ENCODE measurements around the gene XPO6.
A peak's percentile ranks its signal among the peaks of the same experiment; 100 is the strongest.

The XPO6 gene

DNA sequence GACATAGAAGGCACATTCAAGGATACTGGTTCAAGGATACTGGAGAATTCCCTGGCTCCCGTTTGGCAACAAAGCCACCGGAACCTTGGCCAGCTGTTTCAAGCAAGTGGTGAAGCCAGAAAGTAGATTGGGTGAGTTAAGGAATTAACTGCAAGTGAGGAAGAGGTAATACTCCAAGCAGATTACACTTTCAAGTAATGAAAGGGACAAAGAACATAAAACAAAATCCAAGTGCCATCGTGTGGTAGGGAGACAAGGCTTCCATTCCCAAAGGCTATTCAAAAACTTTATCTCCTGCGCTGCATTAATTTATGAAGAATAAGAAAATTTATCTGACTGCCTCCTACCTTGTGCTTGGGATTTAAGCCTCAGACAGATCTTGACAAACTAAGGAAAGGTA is 27.8 kb downstream of the XPO6 start:
- no peak for DNase-seq

DNA sequence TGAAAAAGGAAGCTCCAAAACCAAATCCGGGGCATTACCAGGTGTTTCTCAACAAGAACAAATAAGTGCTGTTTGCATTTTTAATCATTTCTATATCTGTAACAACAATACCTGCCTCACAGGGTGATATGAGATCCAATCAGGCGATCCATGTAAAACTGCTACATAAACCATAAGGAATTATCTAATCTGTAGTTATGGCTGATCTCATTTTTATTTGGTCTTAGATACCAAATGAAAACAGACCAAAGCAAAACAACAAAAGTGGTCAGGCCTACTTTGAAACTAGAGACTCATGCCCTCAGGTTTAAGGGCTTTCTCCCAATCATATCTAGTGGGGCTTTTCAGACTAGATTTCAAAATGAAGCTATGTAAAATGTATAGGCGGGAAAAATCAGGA is 28.3 kb downstream of the XPO6 start:
- DNase-seq = no peak

DNA sequence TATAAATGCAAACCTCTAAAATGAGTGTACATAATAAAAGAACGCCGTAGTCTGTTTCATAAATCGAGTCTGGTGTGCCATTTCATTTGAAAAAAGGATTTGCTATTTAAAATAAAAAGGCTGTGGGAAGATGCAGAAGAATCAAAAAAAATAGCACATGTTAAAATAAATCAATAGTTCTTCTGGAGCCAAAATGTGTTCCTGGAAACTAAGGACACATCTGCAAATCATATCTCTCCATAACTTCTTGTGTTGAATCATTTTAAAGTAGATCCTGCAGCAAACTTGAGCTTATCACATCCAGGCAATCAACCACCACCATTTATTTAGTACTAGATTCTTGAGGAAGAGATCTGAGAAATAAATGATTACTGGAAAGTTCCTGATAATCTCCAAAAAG is 29.0 kb downstream of the XPO6 start:
- DNase-seq = no peak

DNA sequence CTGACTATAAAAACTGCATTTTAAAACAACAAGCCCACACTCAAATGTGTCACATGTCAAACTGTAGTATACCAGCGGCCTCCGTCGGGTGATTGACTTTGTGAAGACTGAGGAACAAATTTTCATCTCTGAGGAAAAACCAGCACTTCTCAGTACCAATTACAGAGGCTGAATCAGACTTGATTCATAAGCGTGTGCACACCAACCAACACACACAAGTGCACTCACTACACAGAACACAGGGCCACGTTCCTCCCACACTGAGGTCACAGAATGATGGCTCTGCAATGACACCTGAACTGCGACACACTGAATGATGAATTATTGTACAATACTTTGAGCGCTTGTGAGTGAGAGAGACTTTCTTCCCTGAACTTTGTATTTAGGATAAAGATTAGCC is 29.6 kb downstream of the XPO6 start:
- peak in 1 of 5 donors; percentile 33 for DNase-seq

DNA sequence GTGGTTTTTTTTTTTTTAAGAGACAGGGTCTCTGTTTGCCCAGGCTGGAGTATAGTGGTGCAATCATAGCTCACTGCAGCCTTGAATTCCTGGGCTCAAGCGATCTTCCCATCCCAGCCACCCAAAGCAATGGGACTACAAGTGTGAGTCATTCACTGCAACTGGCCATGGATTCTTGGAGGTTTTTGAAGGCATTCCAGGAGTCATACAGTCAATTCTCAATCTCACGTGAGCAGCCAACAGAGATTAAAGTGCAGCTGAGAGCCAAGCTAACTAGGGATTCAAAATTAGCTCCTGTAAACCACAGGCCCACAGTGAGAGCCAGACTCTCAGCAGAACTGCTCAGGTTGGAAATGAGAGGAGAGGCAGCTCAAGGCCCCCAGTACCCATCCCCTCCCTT is 30.2 kb downstream of the XPO6 start:
- no peak for DNase-seq

DNA sequence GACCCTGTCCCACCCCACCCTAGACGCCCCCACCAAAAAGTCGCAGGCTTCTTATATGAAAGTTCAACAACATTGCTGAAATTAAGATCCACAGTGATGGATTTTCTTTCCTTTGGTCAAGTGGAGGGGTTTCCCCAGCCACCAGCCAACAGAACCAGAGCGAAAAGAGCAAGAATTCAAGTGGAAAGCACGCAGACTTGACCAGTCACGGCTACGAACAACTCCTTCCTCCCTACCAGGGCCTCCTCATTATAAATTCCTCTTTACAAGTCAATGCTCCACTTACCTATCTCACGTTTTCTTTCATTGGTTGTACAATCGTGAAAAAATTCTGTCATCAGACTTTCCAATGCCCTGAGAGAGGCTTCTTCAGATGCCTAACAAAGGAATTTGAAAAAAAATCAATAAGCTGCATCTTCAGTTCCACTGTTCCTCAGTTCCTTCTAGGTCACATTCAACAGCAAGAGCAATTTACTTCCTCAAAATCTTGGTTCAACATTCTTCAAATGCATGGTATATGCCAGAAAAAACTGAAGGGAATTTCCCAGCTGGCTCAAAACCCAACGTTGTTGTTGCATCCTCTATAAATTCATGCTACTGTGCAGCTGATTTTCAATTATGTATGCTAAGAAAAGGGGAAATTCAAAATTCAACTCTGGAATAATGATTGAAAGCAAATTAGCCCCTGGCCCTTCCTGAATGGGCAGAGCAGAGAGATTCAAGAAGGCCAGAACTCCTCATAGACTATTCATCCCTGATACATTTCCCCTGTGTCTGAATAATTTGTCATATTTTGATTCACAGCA is 30.9 kb downstream of the XPO6 start:
- DNase-seq = no peak

DNA sequence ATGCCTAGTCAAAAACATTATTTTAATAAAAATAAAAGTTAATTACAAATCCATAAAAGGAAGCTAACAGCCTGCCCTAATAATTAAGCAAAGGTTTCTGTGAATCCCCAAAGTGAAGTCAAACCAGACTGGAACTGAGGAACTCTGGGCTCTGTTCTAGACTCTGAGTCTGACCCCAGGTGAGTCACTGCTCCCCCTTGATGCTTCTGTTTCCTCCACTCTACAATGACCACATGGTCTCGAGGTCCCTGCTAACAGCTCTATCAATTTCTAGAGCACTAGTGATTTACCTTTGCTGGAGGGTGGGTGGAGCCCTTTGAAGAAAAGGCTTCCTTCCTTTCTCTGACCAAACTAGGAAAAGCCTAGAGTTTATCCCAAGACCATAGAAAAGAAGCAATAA is 32.4 kb downstream of the XPO6 start:
- no peak for DNase-seq

DNA sequence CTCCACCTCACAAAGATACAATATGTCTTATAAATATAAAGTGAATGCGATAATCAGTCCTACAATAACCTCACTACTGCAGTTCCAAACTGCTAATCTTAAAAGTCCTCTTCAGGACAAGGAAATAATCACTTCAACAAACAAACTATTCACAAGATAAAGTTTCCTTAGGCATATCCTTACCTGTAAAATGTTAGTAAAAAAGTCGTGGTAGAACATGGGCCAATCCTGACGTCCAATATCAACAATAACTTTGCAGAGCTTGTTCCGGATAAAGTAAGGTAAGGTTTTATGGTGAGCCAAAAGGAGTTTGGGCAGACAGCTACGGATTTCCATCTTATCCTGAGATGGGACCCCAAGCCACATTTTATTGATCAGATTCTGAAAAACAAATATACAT is 36.0 kb downstream of the XPO6 start:
- no peak for DNase-seq

DNA sequence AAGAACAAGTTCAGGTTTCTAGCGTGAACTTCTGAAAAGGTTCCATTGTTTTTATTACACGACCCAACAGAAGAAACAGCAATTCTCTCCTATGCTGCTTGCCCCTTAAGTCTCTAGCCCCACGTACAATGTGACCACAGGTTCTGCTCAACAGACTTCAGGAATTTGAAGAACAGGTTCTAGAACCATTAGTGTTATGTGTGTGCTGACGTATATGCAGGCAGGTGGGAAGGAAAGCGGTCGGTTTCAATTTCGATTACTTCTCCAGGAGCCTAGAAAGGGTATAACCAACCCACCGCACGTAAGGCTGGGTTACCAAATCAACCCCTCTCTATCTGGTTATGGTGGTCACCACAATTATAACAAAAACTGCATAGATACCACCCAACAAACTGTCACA is 39.4 kb downstream of the XPO6 start:
- DNase-seq = no peak

DNA sequence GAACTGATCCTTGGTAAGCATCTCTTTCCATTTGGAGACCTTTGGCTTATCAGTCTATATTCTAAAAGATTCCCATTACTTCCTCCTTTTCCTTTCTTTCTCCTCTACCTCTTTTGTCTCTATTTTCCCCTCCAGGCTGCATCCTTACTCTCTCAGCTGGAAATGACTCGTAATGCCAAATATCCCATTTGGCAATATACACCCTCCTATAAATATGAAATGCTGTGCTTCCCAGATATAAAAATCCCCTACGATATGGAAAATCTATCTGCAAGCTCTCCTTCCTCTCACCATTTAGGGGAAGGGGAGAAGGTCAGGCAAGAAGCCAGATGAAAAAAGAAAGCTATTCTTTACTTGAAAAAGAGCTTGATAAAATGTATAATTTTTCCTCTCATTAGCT is 39.9 kb downstream of the XPO6 start:
- no peak for DNase-seq

DNA sequence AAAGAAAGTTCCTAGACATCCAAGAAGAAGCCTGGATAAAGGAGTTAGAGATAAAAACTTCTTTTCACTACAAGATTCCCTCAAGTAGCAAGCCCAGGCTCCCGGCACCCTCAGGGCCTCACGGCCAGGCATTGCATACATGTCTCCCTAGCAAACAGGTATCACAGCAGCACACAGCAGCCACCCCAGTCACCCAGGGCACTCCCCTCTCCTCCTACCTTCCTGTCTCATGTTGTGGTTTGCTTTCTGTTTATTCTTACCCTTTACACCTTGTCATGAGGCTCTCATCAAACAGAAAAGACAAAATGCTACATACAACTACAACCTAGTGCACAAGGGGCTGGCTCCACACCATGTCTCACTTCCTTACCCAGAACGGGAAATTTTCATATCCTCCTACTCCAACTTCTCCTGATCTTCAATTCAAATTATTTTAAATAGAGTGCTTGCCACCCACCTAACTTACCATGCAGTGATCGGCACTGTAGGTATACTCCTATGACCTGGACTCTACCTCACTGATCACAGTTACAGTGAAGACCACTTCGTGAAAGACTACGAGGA is 42.7 kb downstream of the XPO6 start:
- DNase-seq = peak; percentile 20 to 50 (median 37)

DNA sequence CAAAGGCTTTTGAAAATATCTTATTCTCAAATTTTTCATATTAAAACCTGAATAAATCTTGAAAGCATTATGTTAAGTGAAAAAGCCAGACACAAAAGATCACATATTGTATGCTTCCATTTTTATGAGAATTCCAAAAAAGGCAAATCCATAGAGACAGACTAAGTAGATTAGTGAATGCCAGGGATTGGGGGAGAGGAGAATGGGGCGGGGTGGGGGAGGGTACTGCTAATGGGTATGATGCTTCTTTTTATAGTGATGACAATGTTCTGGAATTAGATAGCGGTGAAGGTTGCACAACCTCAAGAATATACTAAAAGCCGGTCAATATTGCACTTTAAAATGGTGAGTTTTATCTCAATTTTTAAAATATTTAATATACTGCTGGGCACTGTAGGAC is 44.0 kb downstream of the XPO6 start:
- no peak for DNase-seq

DNA sequence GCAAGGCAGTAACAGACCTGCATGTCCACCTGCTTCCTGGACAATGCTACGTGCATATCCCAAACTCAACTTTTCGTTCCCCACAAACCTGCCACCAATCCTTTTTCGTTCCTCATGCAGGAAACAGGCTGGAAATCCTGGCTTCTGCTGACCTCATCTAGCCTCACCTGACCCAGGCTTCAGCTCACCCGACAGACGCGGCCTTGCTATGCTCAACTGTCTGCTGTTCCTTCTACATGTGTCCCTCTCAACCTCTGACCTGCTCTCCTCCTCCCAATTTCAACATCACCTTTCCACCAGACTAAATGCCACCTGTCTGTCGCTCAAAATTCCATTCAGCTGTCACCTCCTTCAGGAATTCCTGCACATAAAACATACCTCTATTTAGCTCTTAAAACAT is 44.5 kb downstream of the XPO6 start:
- DNase-seq = no peak

DNA sequence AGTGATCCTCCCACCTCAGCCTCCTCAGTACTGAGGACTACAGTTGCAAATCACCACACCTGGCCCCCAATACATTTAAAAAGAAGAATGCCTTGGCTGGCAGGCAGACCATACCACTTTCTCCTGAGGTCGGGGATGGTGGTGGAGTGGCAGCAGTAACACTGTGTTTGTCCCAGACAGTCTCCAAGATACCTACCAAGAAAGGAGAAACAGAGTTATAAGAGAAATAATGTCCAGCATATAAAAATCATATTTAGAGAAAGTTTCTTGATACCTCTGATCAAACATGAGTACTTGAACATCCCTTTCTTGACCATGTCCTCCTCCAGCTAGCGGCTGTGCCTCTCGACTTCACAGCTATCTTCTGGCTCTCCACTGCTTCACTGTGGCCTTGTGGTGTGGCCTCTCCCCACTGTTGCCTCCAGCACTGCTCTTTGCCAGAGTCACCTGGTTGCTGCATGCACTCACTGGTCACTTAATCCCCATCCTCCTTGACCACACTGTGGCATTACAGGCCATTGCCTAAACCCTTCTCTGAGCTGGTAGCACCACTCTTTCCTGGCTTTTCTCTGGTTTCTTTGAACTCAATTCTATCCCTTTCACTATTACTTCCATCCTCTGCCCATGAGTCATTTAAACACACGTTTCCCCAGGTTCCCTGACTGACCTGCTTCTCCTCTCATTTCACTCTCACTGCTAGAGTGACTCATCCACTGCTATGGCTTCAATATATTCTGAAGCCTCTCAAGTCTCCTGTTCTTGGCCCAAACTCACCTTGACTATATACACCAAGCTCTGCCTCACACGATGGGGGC is 45.2 kb downstream of the XPO6 start:
- DNase-seq = peak in 1 of 5 donors; percentile 70

DNA sequence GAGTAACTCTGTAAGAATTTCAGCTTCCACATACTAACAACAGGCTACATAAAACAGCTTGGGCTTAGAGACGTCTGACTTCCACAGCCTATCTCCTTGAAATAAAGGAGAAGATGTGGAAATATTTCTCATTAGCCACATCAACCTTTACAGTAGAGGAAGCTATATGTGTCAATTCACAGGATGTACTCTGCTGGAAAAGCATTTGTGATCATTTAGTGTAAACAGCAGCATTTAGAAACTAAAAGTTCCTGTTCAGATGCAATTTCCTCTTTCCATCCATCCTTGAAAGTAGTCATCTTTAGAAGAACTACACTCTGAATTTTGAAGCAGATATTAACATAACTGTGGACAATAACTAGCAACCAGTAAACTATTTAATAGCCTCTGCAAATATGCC is 46.2 kb downstream of the XPO6 start:
- no peak for DNase-seq

DNA sequence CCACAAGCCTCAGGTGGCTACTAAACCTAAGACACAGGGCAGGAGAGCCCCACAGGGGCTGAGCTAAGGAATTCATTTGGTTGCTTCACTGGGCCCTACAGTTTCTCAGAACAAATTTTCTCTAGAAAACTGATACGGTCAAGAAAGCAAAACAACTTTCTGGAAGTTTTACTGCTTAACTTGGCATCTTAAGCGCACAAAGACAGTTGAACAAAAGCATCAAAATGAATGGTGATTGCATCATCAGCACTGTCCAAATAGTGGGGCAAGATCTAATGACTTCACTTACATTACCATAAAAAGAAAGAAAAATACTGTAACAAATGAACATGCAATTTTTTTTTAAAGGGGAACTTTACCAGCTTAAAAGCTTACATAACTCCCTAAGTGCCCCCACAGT is 47.6 kb downstream of the XPO6 start:
- DNase-seq = peak in 1 of 5 donors; percentile 20

DNA sequence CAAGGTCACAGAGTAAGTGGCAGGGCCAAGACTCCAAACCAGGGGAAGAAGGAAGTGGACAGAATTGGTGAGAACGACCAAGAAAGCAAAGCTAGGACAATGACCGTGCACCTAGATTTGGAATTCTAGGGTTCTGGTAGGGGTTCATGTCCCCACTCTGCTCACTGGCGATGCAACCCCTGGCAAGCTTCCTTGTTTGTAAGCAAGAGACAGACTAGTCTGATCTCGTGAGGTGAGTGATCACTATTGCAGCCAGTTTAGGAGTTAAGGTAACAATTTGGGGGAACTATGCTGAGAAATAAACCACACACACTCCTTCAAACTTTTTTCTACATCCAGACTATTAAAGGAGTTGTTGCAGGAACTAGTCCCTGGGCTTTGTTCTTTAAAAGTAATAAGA is 48.1 kb downstream of the XPO6 start:
- peak in 1 of 5 donors; percentile 26 for DNase-seq

DNA sequence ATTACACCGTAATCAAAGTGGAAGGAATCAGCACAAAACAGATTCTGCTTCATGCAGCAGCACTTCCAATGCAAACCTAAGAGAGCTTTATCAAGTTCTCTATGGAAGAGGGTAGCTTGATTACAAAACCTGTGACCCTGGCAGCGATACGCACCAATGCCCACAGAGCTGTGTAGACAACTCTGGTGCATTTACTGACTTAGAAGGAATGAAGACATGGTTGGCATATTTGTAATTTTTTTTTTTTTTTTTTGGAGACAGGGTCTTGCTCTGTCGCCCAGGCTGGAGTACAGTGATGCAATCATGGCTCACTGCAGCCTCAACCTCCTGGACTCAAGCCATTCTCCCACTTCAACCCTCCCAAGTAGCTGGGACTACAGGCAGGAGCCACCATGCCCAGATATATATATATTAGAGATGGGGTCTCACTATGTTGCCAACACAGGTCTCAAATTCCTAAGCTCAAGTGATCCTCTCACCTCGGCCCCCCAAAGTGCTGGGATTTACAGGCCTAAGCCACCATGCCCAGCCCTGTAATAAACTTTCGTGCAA is 49.4 kb downstream of the XPO6 start:
- no peak for DNase-seq

DNA sequence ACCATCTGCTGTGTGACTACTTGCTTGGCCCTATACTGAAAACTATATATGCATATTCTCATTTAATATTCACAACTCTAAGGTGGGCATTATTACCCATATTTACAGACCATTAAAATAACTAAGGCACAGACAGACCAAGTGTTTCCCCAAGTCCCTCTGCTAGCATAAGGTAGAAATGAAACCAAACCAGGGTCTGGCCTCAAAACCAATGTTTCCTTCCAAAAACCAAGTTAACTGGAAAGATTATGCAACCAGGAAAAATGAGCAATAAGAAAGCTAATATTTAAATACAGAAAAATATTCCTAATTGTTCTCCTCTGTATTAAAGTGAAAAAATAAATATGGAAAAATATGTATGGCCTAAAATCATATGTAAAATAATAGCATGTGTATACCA is 50.1 kb downstream of the XPO6 start:
- no peak for DNase-seq

DNA sequence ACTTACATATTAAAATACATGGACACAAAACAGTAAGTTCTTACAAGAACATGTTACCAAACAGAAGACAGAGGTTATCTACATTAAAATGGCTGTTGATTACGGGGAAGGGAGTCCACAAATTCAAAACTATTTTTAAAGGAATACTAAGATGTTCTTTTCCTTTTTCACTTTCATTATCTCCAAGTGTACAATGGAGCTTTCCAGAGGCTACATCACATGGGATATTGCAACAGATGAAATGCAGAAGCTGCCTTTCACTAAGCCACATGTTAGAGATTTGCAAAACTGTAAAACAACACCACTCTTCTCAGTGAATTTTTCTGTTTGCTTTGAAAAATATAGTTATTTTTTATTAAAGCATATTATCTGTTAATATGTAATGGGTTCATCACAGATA is 53.6 kb downstream of the XPO6 start:
- no peak for DNase-seq

DNA sequence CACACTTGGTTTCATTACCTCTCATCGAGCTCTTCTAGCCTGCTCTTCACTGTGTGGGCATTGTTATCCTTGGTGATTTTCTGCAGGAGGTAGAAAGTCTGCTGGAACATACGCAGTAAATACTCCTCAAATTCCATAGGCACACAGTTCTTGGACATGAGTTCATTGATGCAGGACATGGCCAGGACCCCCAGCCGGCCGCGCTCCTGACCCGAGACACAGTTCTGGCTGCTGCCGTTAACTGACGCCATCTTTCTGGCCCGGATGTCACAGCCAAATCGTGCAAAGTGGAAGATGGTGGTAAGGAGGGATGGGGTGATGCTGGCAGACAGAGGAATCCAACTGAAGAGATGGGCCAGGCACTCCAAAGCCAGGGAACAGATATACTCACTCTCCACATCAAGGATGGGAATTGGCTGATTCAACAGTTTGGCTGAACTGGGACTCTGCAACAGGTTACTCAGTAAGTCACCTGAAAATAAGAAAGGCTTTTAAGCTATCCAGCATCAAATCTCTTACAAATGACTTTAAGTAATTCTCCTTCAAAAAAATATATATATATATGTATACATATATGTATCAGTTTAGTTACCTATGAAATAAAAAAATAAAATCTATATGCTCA is 55.6 kb downstream of the XPO6 start:
- no peak for DNase-seq

DNA sequence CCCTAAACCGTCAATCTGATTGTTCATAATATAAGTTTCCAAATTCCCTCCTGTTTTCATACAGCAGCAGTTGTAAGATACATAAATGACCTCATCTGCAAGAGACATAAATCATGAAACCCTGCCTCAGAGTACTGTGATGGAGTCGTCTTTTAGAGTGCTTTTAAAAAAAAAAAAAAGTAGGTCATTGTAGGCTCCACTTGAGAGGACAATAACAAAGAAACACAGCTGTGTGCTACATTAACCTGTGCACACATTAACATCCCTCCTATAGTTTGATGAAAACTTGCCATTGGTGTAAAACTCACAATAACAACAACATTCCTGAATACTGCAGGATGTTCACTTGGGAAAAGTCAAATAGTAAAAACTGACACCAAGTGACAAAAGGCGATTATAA is 56.5 kb downstream of the XPO6 start:
- DNase-seq = no peak

DNA sequence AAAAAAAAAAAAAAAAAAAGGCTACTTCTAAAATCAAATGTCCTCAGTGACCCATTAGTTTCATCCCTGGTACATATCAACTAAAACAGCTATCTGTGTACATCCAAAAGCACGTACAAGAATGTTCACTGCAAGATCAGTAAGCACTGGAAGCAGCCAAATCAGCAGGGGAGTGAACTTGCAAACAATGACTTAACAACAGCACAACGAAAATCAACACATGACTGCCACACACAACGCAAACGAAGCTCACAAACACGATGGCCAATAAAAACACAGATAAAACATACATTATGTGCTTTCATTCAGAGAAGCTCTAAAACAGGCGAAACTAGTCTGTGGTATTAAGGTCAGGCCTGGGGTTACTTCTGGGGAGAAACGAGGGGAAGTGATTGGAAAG is 60.6 kb downstream of the XPO6 start:
- no peak for DNase-seq

Measured in T-helper 1 cell (primary cell).